HG03159 (cell line): ENCODE results near the gene JARID2.

ENCODE experiments used
- ATAC-seq: cut with Tn5 transposase; IDR thresholded peaks from one replicate; pipeline ENCODE4 v1.9.1; 2021; ENCODE audit warnings: mild to moderate bottlenecking, moderate library complexity; ENCODE audit not compliant: unreplicated experiment

JARID2 gene

DNA sequence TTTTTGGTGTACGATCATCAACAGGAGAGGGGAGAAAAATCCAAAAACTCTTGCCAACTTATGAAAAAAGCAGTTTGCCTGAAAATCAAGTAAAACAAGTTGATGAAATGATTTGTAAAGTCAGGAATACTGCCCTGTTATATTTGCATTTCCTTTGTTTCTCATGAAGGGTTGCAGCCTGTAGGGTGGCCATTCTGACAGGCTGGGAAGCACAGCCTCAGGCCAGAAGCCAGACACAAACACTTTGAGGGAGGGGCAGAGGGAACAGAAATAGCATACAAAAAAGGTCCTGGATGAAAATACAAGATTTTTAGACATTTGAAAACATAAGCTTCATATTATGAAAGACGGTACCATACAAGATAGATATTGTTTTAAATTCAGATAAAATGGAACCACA, 307.2 kb downstream of the JARID2 start:
- no peak for ATAC-seq

DNA sequence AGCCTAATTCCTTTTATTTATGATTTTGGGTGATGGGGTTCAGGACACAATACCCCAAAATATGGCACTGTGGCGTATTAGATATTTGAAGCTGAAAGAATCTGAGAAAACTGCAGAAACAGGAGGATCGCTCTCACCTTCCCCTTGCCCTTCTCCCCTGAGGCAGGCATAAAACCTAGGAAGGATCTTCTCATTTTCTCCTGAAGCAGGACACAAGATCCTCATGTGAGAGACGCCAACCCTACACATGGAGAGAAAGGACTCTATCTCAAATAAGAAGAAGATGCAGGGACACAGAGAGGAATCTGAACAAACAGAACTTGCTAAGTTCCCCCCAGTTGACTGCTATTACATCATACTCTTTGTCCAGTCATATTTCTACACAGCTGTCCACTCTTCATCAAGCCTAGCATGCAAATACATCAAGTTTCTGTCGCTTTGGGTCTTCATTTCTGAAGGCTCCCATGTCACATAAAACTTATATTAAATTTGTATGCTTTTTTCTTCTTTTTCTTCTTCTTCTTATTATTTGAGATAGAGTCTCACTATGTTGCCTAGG, 307.9 kb downstream of the JARID2 start:
- ATAC-seq: no peak

DNA sequence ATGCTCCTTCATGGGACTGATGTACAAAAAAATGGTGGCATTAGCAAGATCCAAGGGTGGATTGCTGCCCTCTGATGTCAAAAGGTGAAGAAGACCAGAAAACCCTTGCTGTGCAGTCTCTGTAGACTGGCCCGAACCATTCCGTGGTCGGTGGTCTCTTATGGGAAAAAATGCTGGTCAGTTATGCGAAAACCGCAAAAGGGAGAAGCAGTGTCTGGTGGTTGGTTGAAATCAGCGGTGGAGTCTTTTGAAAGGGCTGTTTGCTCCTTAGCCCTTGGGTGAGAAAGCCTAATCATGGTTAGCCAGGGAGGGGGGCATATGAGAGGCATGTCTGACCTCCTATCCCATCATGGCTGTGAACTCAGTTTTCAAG, 308.8 kb downstream of the JARID2 start:
- ATAC-seq: no peak

DNA sequence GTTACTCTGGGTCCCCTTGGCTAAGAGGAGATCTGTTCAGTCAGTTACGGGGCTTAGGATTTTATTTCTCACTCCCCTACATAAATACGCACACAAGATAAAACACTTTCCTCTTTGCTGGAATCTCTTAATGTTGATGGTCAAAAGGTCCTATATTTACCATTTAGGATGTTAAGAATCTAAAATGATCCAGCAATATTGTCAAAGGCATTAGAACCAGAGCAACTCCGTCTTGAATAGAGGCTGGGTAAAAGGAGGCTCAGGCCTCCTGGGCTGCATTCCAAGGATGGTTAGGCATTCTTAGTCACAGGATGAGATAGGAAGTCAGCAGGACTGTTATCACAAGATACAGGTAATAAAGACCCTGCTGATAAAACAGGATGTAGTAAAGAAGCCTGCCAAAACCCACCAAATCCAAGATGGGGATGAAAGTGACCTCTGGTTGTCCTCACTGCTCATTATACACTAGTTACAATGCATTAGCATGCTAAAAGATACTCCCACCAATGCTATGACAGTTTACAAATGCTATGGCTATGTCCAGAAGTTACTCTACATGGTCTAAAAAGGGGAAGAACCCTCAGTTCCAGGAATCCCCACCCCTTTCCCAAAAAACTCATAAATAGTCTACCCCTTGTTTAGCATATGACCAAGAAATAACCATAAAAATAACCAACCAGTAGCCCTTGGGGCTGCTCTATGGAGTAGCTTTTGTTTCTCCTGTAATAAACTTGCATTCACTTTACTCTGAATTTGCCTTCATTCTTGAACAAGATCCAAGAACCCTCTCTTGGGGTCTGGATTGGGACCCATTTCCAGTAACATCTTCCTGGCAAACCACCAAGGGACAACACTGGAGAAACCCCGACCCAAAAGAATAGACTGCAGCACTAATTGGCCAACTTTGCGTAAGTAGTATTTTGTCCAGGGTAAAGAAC, 309.5 kb downstream of the JARID2 start:
- no peak for ATAC-seq

DNA sequence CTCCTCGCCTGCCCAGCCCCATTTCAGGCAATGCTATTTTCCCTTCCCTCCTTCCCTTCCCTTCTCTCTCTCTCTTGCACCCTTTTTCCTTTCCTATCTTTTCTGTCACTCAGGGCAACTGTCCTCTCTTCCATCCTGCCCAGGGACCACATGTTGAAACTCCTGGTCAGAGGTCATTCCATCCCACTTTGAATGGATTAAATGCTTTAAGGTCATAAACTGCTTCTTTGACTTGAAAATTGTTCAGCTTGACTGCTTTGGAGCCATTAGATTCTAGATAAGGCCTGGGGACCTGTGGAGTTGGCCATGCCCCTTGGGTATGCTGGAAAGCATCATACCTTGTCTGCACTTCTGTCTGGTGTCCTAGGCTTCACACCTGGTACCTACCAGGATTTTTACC, 310.8 kb downstream of the JARID2 start:
- ATAC-seq: no peak

DNA sequence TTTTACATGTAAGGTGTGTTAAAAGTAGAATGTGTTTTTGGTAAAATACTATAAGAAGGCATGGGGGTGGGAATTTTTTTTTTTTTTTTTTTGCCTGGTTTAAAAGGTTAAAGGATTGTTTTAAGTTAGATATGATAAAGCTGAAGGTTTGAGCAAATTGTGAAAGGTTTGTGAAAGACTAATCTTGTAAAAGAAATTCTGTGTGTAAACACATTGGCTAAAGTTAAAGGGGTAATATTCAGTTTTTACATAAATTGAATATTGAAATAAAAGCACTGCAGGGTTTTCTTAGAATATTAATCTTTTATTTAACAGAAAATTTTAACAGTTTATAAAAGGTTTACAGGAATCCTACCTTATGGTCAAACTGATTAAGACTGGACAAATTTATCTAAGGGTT, 311.3 kb downstream of the JARID2 start:
- no peak for ATAC-seq

DNA sequence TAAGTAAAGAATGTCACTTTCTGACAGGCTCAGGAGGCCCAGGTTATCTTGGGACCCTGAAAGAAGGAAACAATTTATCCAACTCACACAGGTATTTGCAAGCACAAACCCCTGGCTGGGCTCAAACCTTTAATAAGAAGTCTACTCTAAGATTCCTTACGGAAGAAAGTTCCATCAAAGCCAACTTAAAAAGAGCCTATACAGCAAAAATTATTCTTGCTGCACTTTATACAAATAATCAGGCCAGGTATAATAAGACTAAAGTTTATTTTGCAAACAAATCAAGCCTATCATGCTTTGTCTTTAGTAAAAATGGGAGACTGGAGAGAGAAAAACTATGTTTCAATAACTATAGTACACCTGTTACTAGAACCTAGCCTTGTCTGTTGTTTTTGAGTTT, 314.8 kb downstream of the JARID2 start:
- ATAC-seq: no peak

DNA sequence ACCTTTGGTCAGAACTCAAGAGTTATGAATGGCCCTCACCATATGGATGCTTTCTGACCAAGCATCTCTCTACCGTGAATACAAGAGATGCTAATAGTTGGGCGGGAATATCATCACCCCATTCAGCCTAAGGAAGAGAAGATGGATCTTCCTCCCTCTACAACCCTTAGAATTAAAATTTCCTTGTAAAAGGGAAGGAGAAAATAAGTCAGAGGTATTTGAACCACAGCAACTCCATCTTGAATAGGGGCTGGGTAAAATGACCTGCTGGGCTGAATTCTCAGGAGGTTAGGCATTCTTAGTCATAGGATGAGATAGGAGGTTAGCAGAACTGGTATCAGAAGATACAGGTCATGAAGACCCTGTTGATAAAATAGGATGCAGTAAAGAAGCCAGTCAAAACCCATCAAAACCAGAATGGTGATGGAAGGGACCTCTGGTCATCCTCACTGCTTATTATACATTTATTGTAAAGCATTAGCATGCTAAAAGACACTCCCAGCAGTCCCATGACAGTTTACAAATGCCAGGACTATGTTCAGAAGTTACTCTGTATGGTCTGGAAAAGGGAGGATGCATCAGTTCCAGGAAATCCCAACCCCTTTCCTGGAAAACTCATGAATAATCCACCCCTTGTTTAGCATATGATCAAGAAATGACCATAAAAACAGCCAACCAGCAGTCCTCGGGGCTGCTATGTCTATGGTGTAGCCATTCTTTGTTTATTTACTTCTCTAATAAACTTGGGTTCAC, 315.8 kb downstream of the JARID2 start:
- ATAC-seq: no peak

DNA sequence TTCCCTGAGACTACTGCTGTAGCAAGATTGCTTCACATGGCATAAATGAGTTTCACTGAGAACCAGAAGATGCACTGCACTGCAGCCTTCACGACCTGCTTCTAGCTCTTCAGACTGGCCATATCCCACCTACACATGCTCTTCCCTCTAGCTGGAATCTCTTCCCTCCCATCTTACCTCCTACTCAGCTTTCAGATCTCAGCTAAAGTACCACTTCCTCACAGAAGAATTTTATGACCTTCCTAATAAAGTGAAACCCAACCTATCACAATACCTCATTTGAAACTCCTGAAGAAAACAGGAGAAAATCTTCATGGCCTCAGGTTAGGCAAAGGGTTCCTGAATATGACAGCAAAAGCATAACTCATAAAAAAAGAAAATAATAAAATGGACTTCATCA, 317.1 kb downstream of the JARID2 start:
- ATAC-seq: no peak

DNA sequence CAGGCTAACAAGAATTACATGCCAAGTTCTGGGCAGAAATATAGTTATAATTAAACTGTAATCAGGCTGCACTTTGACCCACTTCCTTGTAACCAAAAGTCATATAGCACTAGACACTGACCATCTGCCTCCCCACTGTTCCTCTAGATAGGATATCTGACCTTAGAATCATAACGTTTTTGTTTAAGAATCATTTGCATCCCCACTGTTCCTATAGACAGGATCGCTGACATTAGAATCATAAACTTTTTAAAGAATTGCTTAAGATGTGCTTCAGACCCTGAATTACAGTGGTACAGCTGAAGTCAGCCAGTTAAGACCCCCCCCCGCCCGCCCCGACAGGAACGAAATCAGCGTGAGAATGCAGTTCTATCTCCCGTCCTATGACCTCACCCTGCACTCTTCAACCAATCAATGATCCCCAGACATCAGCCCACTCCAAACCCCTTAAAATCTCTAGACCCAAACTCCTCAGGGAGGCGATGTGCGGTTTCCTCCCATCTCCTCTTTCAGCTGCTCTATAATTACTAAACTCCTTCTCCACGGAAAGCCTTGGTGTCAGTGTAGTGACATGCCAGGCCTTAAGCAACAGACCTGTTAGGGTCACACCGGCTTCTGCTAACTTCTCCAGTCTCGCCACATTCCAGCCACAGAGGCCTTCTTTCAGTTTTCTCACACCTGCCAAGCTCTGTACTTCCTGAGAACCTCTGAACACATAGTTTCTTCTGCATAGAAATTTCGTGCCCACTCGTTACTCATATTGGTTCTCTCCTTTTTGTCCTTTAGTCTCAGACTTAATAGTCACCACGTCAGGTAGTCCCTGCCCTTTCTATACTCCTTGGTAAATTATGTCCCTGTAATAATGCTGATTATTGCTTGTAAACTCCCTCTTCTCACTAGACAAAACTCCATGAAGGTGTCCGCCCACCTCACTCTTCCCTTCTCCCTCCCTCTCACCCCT, 323.4 kb downstream of the JARID2 start:
- ATAC-seq: no peak

DNA sequence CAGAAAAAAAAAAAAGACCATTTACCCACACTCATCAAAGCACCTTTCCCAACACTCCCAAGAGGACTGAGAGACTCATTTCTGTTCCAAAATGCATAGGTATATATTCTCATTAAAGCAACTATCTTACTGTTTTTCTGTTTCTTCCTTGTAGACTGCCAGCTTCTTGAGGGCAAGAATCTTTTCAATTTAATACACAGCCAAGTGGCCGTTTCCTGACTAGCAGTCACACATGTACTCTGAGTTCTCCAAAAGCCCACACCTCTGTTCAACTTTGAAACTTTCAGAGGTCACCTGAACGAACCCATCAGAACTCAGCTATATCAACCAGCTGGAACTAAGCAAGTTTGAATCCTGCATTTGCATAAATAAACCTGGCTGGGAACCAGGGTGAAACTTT, 324.3 kb downstream of the JARID2 start:
- ATAC-seq: no peak
